Stromal cell of bone marrow (primary cell): ENCODE results near the gene VSTM2L.

ENCODE experiments used
- DNase-seq: peaks from one replicate; pipeline ENCODE4 v3.0.0-alpha.2; 2012; ENCODE audit warnings: low read depth

Gene VSTM2L

GRCh38 chr20:37901240-37901639, 1.7 kb upstream of the VSTM2L start:
- no peak for DNase-seq

GRCh38 chr20:37901654-37902503, 1.0 kb upstream of the VSTM2L start:
- peak; percentile 46 for DNase-seq

- DNase-seq, result no peak
These were observed 535 bp downstream of the VSTM2L start for GRCh38 chr20:37903317-37904007.

- DNase-seq, result no peak
These were observed 1.2 kb downstream of the VSTM2L start for GRCh38 chr20:37904008-37904642.

- no peak for DNase-seq
These were observed 2.0 kb downstream of the VSTM2L start for GRCh38 chr20:37904845-37905373.

- DNase-seq, result no peak
These were observed 3.0 kb downstream of the VSTM2L start for GRCh38 chr20:37905671-37906613.

GRCh38 chr20:37907330-37907676, 4.4 kb downstream of the VSTM2L start:
- no peak for DNase-seq

GRCh38 chr20:37907677-37908401, 4.9 kb downstream of the VSTM2L start:
- peak; percentile 42 for DNase-seq

- DNase-seq, result no peak
These were observed 8.3 kb downstream of the VSTM2L start for GRCh38 chr20:37911261-37911660.

- DNase-seq, result no peak
These were observed 8.9 kb downstream of the VSTM2L start for GRCh38 chr20:37911838-37912281.

GRCh38 chr20:37912874-37913273, 9.9 kb downstream of the VSTM2L start:
- no peak for DNase-seq

- DNase-seq, result no peak
These were observed 10.8 kb downstream of the VSTM2L start for GRCh38 chr20:37913567-37914366.

GRCh38 chr20:37914367-37914671, 11.4 kb downstream of the VSTM2L start:
- DNase-seq, result no peak

GRCh38 chr20:37914672-37915433, 11.9 kb downstream of the VSTM2L start:
- no peak for DNase-seq

- DNase-seq, result no peak
These were observed 12.5 kb downstream of the VSTM2L start for GRCh38 chr20:37915434-37915787.

- no peak for DNase-seq
These were observed 13.1 kb downstream of the VSTM2L start for GRCh38 chr20:37915800-37916570.

- no peak for DNase-seq
These were observed 14.5 kb downstream of the VSTM2L start for GRCh38 chr20:37917461-37917860.

GRCh38 chr20:37918035-37918434, 15.1 kb downstream of the VSTM2L start:
- DNase-seq, result no peak
